ENCODE measurements around the gene SMPD1.

- no peak for TF ChIP-seq ZBTB1 (tag by site-specific recombination; IDR thresholded peaks at IDR 0.05)
- peak; percentile 56; the same call in 1 of the 2 replicates for TF ChIP-seq CTCF (tag by site-specific recombination; IDR thresholded peaks at IDR 0.05)
- TF ChIP-seq ZNF23 (tag by site-specific recombination; IDR thresholded peaks at IDR 0.05; ENCODE audit: borderline replicate concordance), result no peak
- TF ChIP-seq ZNF555 (tag by site-specific recombination; conservative IDR thresholded peaks at IDR 0.05), result no peak
- no peak for TF ChIP-seq ZNF140 (tag by site-specific recombination; IDR thresholded peaks at IDR 0.05)
- TF ChIP-seq ZNF391 (tag by site-specific recombination; IDR thresholded peaks at IDR 0.05; ENCODE audit: borderline replicate concordance, low read depth), result no peak
These were observed 48.8 kb downstream of the SMPD1 start for GRCh38 chr11:6438979-6439571.
